NCI-H82 treated with DMSO at 0.1 percent for 48 hours (cell line): ENCODE results near the gene TPST1.

Source experiments
- DNase-seq: peaks from one replicate; lab custom pipeline; 2025; ENCODE audit not compliant: unreplicated experiment; lab: John Stamatoyannopoulos, UW

The TPST1 gene

DNA sequence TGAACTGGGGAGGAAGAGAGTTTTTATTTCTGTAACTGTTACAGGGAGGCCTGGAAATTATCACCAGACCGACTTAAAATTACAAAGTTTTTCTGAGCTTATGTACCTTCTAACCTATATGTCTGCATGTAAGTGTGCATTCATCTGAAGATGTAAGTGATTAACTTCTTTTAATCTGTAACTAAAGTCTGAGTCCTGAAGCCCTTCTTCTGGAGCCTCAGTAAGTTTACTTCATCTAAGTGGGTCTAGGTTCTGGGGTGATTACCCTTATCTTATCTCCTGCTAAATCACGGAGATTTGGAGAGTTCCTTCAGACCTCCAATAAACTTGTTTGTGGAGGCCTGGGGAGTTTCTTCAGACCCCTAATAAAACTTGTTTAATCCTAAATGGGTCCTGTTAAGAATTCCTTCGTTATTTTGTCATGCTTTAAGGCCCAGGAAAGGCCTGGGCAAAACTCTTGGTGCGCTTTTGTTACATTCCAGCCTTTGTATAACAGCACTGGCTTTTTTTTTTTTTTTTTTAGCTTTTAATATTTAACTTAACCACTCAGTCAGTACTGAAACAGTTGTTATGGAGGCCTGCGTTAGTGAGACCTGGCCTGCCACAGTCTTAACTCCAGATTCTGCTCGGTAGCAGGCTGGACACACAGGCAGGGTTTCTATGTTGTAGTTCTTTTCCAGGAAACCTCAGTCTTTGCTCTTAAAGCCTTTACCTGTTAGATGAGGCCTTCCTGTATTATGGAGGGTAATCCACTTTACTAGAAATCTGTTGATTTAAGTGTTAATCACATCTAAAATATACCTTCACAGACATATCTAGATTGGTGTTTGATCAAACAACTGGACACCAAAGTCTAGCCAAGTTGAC is 33.0 kb downstream of the TPST1 start:
- no peak for DNase-seq

DNA sequence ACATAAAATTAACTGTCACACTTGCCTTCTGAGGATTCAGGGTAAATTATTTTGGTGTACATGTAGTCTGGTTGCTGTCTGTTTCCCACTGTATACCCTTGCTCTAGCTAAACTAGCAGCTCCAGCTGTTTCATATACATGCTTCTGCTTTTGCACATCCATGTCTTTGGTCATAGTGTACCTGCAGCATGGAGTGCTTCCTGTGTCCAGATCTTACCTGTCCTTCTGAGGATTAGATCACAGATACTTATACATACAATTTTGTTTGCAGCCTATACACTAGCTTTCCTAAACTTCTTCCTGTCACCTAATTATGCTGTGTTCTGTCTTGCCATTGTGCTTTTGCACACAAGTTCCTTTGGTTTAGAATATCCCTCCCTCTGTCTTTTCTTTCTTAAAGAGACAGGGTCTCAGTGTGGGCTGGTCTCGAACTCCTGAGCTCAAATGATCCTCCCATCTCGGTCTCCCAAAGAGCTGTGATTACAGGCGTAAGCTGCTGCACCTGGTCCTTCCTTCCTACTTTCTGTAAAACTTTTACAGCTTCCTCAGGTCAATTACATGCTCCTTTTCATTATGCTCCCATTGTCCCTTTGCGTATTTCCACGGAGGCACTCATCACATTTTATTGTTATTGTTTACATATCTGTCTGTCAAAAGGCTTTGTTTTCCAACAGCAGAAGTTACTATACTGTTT is 33.8 kb downstream of the TPST1 start:
- no peak for DNase-seq

GRCh38 chr7:66239467-66239856 is 34.3 kb downstream of the TPST1 start:
- DNase-seq = no peak

DNA sequence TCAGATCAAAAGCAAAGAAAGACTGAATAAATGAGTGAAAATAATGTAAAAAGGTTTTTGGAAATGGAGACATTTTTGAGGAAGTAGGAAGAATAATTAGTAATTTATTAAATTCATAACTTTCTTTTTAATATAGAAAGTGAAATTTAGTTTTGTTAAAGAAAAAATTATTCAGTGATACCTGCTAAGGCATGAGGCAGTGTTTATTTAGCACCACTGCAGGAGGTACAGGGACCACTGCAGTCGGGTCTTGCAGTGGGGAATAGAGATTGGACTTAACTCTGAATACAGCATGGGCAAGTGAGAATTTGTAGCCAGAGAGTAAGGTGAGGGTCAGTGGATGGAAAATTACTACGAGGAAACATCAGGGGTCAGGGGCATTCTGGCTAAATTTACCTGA is 39.9 kb downstream of the TPST1 start:
- DNase-seq = no peak

DNA sequence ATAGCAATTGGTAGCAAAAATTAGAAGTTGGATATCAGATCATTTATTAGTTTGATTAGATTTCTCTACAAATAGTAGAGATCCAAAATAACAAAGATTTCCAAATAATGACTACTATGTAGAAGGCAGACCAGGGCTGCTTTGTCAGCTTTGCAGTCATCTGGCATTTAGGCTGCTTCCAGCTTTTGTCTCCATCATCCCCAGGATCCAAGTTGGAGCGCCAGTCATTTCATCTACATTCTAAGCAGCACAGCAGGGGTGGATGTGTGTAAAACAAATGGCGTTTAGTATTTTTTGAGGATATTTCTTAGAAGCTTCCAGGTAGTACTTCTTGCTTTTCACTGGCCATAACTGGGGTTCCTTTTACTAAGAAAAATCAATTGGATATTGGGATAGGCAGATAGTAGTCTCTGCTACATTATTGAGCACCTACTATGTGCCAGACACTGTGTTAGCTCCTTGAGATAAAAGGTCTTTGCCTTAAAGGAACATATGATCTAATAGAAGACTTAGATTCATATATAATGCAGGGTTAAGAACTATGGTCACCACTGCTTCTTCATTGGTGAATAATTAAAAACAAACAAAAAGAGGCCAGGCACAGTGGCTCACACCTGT is 41.5 kb downstream of the TPST1 start:
- no peak for DNase-seq

- DNase-seq = no peak
Observed at GRCh38 chr7:66247380-66248078, 42.4 kb downstream of the TPST1 start.

DNA sequence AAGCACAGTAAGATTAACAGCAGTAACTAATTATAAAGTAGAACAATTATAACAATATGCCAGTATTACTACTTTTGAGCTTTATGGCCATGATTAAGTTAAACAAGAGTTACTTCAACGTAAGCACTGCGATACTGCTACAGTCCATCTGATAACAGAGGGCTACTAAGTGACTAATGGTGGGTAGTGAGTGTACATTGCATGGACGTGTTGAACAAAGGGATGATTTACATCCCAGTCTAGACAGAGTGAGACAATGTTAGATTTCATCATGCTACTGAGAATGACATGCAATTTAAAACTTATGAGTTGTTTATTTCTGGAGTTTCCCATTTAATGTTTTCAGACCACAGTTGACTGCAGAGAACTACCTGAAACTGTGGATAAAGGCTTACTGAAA is 45.6 kb downstream of the TPST1 start:
- DNase-seq = no peak

GRCh38 chr7:66255534-66256100 is 50.5 kb downstream of the TPST1 start:
- DNase-seq = no peak

DNA sequence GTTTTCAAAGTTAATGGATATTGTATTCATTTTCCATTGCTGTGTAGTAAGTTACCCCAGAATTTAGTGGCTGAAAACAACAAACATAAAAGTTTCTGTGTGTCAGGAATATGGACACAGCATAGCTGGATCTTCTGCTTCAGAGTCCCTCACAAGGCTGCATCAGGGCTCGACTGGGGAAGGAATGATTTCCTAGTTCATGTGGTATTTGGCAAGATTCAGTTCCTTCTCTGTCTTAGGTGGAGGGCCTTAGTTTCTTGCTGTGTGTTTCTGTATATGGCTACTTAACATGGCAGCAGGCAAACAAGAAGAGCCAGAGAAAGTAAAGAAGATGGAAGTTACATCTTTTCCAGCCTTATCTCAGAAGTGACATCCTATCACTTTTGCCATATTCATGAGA is 51.1 kb downstream of the TPST1 start:
- no peak for DNase-seq

GRCh38 chr7:66257481-66257880 is 52.3 kb downstream of the TPST1 start:
- DNase-seq = no peak

- DNase-seq = no peak
Observed at GRCh38 chr7:66258409-66258808, 53.3 kb downstream of the TPST1 start.

GRCh38 chr7:66261941-66262340 is 56.8 kb downstream of the TPST1 start:
- no peak for DNase-seq

GRCh38 chr7:66263936-66264335 is 58.8 kb downstream of the TPST1 start:
- no peak for DNase-seq

DNA sequence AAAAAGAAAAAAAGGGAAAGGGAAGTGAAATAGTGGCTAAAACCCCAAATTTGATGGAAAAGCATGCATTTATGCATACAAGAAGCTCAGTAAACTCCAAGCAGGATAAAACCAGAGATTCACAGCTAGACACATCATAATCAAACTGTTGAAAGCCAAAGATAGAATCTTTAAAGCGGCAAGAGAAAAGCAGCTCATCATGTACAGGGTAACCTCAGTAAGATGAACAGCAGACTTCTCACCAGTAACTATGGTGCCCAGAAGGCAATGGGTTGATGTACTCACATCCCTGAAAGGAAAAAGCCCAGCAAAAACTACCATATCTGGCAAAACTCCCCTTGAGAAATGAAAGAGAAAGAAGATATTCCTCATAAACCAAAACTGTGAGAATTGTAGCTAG is 60.4 kb downstream of the TPST1 start:
- no peak for DNase-seq

DNA sequence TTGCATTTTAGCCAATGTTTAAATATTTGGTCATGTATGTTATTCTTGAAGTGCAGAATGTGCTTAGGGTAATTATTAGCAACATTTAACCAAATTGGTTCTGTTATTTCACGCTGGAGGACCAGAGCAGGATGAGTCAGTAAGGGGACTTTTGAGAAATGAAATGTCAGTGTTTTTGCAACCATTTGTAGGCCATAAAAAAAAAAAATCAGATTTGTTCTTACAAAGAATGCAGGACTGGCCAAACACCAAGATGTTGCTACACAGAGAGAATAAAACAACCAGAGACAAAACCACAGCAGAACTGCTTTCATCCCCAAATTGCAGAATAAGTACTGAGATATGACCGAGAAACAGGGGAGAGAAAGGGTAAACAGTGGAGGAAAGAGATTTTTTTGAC is 62.1 kb downstream of the TPST1 start:
- no peak for DNase-seq

GRCh38 chr7:66269978-66270377 is 64.8 kb downstream of the TPST1 start:
- DNase-seq = no peak

- no peak for DNase-seq
Observed at GRCh38 chr7:66272321-66272720, 67.2 kb downstream of the TPST1 start.

- DNase-seq = no peak
Observed at GRCh38 chr7:66276363-66276762, 71.2 kb downstream of the TPST1 start.

DNA sequence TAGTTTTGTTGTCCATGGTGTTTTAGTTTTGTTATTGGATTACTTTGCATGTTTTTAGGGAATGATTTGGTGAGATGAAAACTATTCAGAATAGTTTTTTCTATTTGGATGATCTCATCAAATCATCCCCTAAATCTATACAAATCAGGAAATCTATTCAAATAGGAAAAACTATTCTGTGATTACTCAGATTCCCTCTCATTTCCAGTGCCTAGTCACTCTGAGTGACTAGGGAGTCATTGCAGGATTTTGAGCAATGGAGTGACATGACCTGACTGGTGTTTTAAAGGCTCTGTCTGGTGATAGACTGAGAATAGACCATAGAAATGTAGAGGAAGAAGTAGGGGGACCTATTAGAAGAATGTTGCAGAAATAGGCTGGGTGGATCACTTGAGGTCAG is 72.4 kb downstream of the TPST1 start:
- DNase-seq = no peak

DNA sequence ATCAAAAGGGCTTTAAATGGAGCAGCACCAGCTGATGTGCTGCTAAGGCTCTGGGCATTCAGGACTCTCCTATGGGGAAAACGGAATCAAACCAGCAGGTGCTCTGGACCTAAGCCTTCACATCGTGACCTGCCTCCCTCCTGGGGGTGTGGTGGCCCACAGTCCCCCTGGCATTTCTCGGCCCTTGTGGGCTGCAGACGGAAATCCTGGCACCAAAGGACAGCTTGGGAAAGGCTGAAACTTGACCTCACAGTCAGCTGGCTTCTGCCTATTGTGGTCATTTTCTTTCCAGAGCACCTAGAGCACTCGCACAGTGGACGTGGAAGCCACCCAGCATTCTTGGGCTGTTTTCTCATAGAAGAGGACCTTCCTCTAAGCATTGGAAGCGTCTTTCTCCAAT is 74.8 kb downstream of the TPST1 start:
- no peak for DNase-seq
